HCT116 (cell line): ENCODE results near the gene SOX18.

Source experiments
- CEBPB ChIP-seq: IDR thresholded peaks from 2 replicates; pipeline ENCODE4 v1.6.1; 2012; ENCODE audit warnings: low read depth
- CTCF ChIP-seq, 3 experiments: fragments of 200-600 bp in 1 of 3; sonication (generic) in 1 of 3; IDR thresholded peaks in 2 of 3; conservative IDR thresholded peaks in 1 of 3; 2 replicates each; pipeline ENCODE4 v1.5.1; 2012 to 2017; ENCODE audit warnings: low read depth in 2 of 3, low read length in 2 of 3, antibody characterized with exemption in 1 of 3, borderline replicate concordance in 1 of 3, control low read depth in 1 of 3, mild to moderate bottlenecking in 1 of 3, mixed read lengths in 1 of 3, mixed run types in 1 of 3, moderate library complexity in 1 of 3; ENCODE audit not compliant: insufficient read depth in 1 of 3
- POLR2A ChIP-seq: IDR thresholded peaks from 2 replicates; pipeline ENCODE4 v1.7.0; 2011; ENCODE audit warnings: borderline replicate concordance; ENCODE audit not compliant: insufficient read depth, insufficient read length; ENCODE audit errors: extremely low read depth
- POLR2AphosphoS5 ChIP-seq: IDR thresholded peaks from 2 replicates; pipeline ENCODE4 v1.6.1; 2011; ENCODE audit warnings: mild to moderate bottlenecking, low read depth, low read length, moderate library complexity
- REST ChIP-seq: IDR thresholded peaks from 2 replicates; pipeline ENCODE4 v1.6.1; 2012; ENCODE audit warnings: low read depth

GRCh38 chr20:64080013-64080812 is 30.8 kb upstream of the SOX18 start, which contains the start of gene OPRL1:
- TF ChIP-seq CEBPB, result no peak
- no peak for TF ChIP-seq CTCF (IDR thresholded peaks at IDR 0.05 in 2 of 3, conservative IDR thresholded peaks at IDR 0.05 in 1 of 3; ENCODE audit: borderline replicate concordance in 1 of 3, insufficient read depth in 1 of 3, low read depth in 2 of 3, low read length in 2 of 3)
- no peak for TF ChIP-seq POLR2A
- no peak for TF ChIP-seq POLR2AphosphoS5
- no peak for TF ChIP-seq REST
